ENCODE results near the gene FCHSD2. TPM values are rescaled to one million over a fixed set of nuclear protein-coding genes. Genes with fewer than 3 reads are reported as not detected.
A peak's percentile ranks its signal among the peaks of the same experiment; 100 is the strongest.

FCHSD2 gene
- total and polyA plus RNA-seq, 2 of the 13 experiments (the other 11 are each of a cell fraction or from before 2014, with no cell fraction given): 20.5 to 24.8 TPM

GRCh38 chr11:72787216-72788104 is 354.7 kb downstream of the FCHSD2 start (continued):
- TF ChIP-seq MXD3 (CRISPR knock-in tag; IDR thresholded peaks at IDR 0.05) (0 out of 2 replicates have a peak, but pooled peaks have one; percentile 14), ZBTB8A (CRISPR knock-in tag; IDR thresholded peaks at IDR 0.05; ENCODE audit: borderline replicate concordance, low read depth) (0 out of 2 replicates have a peak, but pooled peaks have one; percentile 39), CREM (IDR thresholded peaks at IDR 0.05) (peak; percentile 52; the same call in 1 of the 2 replicates), CREM (CRISPR knock-in tag; IDR thresholded peaks at IDR 0.05) (no peak), NFE2L2 (IDR thresholded peaks at IDR 0.05; ENCODE audit: low read length) (no peak), ZSCAN20 (CRISPR knock-in tag; IDR thresholded peaks at IDR 0.05; ENCODE audit: borderline replicate concordance) (no peak), ZXDC (CRISPR knock-in tag; IDR thresholded peaks at IDR 0.05) (no peak), ZFX (CRISPR knock-in tag; IDR thresholded peaks at IDR 0.05; ENCODE audit: low read depth) (peak; percentile 97), THRA (CRISPR knock-in tag; IDR thresholded peaks at IDR 0.05; ENCODE audit: borderline replicate concordance) (0 out of 2 replicates have a peak, but pooled peaks have one; percentile 20), HNRNPK (IDR thresholded peaks at IDR 0.05; ENCODE audit: low read depth, low read length, poor library complexity, severe bottlenecking) (no peak), HOMEZ (CRISPR knock-in tag; IDR thresholded peaks at IDR 0.05; ENCODE audit: low read depth) (0 out of 2 replicates have a peak, but pooled peaks have one; percentile 43), ZFP82 (CRISPR knock-in tag; IDR thresholded peaks at IDR 0.05; ENCODE audit: borderline replicate concordance) (no peak), ZNF569 (CRISPR knock-in tag; IDR thresholded peaks at IDR 0.05; ENCODE audit: borderline replicate concordance) (no peak), CREB3 (CRISPR knock-in tag; IDR thresholded peaks at IDR 0.05) (no peak), RNF2 (conservative IDR thresholded peaks at IDR 0.05; ENCODE audit: low read depth) (no peak), ZNF75D (CRISPR knock-in tag; IDR thresholded peaks at IDR 0.05; ENCODE audit: borderline replicate concordance) (no peak), HOXA5 (CRISPR knock-in tag; IDR thresholded peaks at IDR 0.05) (no peak), ZNF615 (CRISPR knock-in tag; IDR thresholded peaks at IDR 0.05; ENCODE audit: borderline replicate concordance) (no peak), ZSCAN21 (CRISPR knock-in tag; IDR thresholded peaks at IDR 0.05; ENCODE audit: borderline replicate concordance) (peak; percentile 73; the same call in 1 of the 2 replicates), ZNF672 (CRISPR knock-in tag; IDR thresholded peaks at IDR 0.05) (no peak)
